Stimulated activated CD8-positive, alpha-beta memory T cell treated with anti-CD3 and anti-CD28 coated beads, Interleukin-15, amount 100 ng/mL, for 48 hours (primary cell): ENCODE results near the gene ACTR3C.
"Not testable (repeated sequence)": the region's sequence is repeated elsewhere in the genome, so short reads cannot be mapped to it uniquely, and the experiment has no call there.

ENCODE experiments used
- DNase-seq, 2 donors: peaks; one replicate each; pipeline ENCODE4 v3.0.0-alpha.2; 2020; ENCODE audit warnings: low read depth in 2 of 2

Gene ACTR3C

GRCh38 chr7:150336746-150337145 is 13.4 kb upstream of the ACTR3C start:
- no peak for DNase-seq

GRCh38 chr7:150335774-150336112 is 12.4 kb upstream of the ACTR3C start:
- no peak for DNase-seq

GRCh38 chr7:150335108-150335773 is 11.9 kb upstream of the ACTR3C start:
- DNase-seq = no peak

GRCh38 chr7:150334108-150334507 is 10.8 kb upstream of the ACTR3C start:
- DNase-seq = no peak

GRCh38 chr7:150333659-150334058 is 10.3 kb upstream of the ACTR3C start:
- no peak for DNase-seq

- DNase-seq = no peak
Observed at GRCh38 chr7:150332852-150333635, 9.7 kb upstream of the ACTR3C start.

GRCh38 chr7:150330211-150330885 is 7.0 kb upstream of the ACTR3C start:
- no peak for DNase-seq

- no peak for DNase-seq
Observed at GRCh38 chr7:150329331-150330120, 6.2 kb upstream of the ACTR3C start.

- no peak for DNase-seq
Observed at GRCh38 chr7:150327308-150327707, 4.0 kb upstream of the ACTR3C start.

- no peak for DNase-seq
Observed at GRCh38 chr7:150326657-150327268, 3.4 kb upstream of the ACTR3C start.

- no peak for DNase-seq
Observed at GRCh38 chr7:150325901-150326300, 2.6 kb upstream of the ACTR3C start.

GRCh38 chr7:150325110-150325611 is 1.8 kb upstream of the ACTR3C start:
- DNase-seq = no peak

- no peak for DNase-seq
Observed at GRCh38 chr7:150324373-150324961, 1.1 kb upstream of the ACTR3C start.

- DNase-seq = no peak
Observed at GRCh38 chr7:150323682-150324372, 482 bp upstream of the ACTR3C start.

- DNase-seq = peak; percentile 40 to 50
Observed at GRCh38 chr7:150322114-150322832, 1.1 kb downstream of the ACTR3C start.

- DNase-seq = no peak
Observed at GRCh38 chr7:150321788-150322113, 1.6 kb downstream of the ACTR3C start.

- DNase-seq = no peak
Observed at GRCh38 chr7:150317748-150318444, 5.4 kb downstream of the ACTR3C start.

- not testable (repeated sequence) for DNase-seq
Observed at GRCh38 chr7:150316987-150317386, 6.4 kb downstream of the ACTR3C start.

GRCh38 chr7:150314639-150315239 is 8.6 kb downstream of the ACTR3C start:
- no peak for DNase-seq
